ENCODE data around the gene LRRC27.
"Not testable (repeated sequence)": the region's sequence is repeated elsewhere in the genome, so short reads cannot be mapped to it uniquely, and the experiment has no call there.

The LRRC27 gene

DNA sequence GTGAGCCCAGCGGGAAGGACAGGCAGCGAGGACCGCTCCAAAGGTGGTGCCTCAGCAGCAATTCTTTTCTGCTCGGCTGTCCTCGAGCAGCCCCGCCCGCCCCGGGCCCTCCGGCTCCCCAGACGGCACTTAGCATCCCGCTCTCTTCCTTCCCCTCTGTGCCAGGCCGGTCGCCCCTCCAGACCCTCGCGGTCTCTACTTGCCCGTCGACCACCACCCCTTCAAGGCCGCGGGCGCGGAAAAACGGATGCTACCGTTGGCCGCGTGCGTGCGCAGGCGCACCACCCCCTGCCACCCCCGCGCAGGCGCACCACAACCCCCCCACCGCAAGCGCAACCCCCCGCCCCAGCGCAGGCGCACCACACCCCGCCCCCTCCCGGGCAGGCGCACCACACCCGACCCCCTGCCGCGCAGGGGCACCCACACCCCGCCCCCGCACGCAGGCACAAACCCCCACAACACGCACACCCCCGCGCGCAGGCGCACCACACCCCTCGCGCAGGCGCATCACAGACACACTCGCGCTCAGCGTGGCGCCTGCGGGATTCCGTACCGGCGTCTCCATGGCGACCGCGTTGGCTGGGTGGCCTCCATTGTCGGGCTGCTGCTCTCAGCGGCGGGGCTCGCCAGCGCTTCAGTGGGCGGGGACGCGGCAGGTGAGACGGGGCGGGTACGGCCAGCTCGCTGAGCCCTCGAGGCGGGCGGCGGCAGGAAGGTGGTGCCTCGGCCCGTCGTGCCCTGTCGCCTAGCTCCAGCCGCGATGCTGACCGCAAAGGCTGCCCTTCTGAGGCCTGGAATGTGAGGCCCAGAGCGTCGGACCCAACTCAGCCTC, at the start of gene LRRC27:
LRRC27 (plus strand) TSS at position 593 of the 832 bp plus-strand sequence. CDS start 1,332 bp downstream, outside the sequence.
- peak; percentile 95 to 97 (median 96) for DNase-seq (ENCODE audit: low read depth in 2 of 3, low spot score in 1 of 3)

DNA sequence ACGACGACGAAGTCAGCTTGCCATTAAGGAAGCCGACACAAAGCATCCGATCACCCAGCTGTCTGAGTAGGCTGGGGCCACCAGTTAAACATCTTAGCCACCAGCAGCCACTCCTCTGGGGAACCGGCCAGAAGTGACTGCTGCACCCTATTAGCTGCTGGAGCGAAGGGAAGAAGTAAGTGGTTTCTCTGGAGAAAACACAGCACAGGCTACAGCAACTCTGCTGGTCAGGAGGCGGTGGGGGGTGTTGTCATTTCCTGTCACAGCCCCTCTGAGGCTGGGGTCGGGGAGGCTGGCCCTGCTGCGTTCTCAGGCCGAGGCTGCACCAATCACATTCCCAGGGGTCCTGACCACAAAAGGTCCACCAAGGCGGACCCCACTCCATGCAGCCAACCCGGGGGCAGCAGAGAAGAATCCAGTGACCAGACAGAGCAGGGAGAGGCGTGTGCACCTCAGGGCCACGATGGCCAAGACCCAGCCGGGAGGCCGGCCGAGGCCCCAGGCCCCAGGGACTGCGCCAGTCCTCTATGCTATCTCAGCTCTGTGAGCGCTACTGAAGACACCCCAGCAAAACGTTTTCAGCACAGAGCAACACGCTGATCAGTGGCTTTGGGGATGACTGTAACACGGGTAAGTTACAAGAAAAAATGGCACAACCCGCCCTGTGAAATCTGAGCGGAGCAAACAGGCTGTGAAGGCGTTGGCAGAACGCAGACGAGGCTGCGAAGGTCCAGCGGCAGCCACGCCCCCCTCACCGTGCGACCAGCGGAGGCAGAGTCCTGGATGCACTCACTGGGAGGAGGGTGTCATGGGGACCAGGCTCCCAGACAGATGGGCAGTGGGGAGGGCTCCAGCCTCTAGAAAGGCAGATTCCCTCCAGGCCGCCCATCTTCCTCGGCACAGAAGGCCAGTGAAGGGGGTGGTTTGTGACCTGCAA, 49.1 kb upstream of the LRRC27 start:
- DNase-seq (ENCODE audit: low read depth in 2 of 3, low spot score in 1 of 3): no peak

DNA sequence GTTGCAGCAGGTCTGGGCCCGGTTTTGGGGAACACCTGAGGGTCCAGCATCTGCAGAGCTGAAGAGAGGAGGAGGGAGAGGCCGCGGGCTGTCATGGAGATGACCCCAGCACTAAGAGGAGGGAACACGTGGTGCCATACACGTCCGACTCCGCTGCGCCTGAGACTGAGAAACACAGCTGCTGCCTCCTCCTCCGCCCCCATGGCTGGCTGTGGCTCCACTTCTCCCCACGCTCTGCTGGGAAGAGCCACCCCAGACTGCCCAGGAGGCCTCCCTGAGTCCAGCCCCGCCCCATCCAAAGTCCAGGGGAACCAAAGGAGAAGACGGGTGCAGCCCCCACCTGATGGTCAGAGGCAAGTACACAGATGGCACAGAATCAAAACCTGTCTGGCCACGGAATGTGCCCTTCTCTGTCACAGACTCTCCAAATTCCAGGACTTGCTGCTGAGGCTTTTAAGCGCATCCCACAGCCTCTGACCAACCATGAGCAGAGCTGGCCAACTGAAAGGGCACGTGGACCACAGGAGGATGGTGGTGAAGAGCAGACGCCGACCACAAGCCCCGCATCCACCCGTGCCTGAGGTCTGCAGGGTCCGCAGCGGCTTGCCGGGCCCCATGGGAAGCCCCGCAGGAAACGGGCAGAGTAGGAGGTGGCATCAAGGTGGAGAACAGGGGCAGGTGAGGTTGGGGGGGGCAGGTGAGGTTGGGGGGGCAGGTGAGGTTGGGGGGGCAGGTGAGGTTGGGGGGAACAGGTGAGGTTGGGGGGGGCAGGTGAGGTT, 48.2 kb upstream of the LRRC27 start:
- DNase-seq (ENCODE audit: low read depth in 2 of 3, low spot score in 1 of 3): no peak

DNA sequence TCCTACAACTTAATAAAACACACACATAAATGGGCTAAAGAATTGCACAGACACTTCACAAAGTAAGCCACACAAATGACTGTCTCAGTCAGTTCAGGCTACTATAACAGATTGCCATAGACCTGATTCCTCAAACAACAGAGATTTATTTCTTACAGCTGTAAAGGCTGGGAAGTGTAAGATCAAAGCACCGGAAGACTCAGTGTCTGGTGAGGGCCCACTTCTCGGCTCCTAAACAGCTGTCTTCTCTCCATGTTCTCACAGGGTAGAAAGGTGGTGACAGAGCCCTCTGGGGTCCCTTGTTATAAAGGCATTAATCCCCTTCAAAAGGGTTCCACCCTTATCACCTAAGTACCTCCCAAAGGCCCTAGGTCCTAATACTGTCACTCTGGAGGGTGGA, 42.6 kb upstream of the LRRC27 start:
- no peak for DNase-seq (ENCODE audit: low read depth in 2 of 3, low spot score in 1 of 3)

DNA sequence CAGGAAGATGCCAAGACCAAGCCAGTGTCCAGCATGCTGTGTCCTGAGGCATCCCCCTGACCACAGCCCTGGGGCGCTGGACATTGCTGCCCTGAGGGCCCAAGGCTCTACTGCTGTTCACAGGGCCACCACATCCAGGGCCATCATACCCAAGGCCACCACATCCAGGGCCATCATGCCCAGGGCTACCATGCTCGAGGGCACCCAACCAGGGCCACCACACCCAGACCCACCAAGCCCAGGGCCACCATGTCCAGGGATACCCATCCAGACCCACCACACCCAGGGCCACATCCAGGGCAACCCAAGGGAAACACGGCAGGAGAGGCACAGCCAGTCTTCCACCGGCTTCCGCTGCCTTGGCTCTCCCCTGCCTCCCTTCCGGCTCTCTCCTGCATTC, 41.4 kb upstream of the LRRC27 start:
- DNase-seq (ENCODE audit: low read depth in 2 of 3, low spot score in 1 of 3): no peak

DNA sequence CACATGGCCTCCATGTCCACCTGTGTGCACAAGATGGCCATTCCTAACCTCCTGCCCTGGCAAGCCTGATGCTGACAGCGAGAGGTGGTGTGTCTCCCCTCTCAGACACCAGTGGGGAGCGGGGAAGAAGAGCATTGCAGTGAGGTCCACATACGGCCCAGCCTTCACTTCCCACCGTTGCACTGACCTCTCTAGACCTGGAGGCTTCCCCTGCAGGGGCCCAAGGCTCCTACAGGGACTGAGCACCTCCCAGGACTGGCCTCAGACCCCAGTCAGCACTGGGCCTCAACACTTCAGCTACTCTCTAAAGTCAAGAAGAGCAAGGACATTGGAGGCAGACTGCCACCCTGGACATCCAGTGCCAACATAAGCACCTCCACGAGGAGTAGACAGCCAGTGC, 40.2 kb upstream of the LRRC27 start:
- no peak for DNase-seq (ENCODE audit: low read depth in 2 of 3, low spot score in 1 of 3)

DNA sequence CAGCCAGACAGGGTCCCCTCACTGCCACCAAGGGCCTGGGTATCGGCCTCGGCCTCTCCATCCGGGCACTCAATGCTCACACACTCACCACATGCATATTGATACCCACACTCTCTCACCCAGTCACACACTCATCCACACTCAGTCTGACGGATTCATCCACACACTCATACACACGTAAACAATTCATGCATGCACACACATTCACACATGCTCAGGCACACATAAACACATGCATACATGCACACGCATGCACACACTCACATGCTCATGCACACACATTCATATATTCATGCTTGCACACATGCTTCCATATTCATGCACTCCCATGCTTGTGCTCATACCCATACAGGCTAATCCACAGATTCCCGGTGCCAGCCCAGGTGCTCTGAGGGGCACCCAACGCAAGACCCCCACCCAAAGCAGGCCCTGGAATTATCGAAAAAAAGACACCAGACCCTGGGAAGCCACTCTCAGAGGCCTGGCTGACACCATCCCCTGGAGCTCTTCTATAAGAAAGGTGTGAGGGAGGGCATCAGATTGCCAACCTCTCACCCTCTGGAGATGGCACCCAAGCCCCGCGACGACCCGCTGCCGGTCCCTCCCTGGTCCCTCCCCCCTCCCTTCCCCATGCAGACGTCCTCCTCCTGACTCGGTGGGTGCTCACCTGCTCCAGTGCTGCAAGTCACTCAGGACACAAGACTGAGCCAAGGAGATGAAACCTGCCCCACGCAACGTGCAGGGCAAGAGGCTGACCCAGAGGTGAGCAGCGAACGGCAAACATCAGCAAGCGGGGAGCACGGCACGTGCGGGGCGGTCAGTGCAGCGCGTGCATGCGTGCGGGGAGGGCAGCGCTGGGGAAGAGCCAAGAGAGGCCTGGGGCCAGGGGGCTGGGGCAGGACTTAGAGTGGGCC, 39.4 kb upstream of the LRRC27 start:
- no peak for DNase-seq (ENCODE audit: low read depth in 2 of 3, low spot score in 1 of 3)

DNA sequence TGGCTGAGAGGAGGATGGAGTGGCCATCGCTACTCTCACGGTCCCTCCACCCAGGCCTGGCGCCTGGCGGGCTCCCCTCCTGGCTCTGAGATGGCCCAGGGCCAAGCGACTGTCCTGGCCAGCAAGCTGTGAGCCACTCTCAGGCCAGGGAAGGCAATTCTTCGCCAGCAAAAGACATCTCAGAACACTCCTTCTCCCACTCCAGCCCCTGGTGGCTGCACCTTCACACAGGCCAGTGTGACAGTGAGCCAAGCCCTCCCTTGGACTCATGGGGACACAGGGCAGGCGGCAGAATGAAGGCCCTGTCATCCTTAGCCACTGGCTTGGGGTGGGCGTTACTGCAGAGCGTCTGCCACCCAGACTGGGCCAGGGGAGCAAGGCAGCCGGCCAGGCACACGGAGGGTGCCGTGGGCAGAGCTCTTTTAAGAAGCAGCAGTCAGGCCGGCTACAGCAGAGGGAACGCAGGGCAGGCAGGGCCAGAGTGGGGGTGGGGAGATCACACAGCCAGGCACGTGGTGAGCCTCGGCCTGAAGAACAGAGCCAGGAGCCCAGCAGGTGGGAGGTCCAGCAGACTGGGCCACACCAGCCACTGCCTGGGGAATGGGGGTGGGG, 38.7 kb upstream of the LRRC27 start:
- DNase-seq (ENCODE audit: low read depth in 2 of 3, low spot score in 1 of 3): no peak

DNA sequence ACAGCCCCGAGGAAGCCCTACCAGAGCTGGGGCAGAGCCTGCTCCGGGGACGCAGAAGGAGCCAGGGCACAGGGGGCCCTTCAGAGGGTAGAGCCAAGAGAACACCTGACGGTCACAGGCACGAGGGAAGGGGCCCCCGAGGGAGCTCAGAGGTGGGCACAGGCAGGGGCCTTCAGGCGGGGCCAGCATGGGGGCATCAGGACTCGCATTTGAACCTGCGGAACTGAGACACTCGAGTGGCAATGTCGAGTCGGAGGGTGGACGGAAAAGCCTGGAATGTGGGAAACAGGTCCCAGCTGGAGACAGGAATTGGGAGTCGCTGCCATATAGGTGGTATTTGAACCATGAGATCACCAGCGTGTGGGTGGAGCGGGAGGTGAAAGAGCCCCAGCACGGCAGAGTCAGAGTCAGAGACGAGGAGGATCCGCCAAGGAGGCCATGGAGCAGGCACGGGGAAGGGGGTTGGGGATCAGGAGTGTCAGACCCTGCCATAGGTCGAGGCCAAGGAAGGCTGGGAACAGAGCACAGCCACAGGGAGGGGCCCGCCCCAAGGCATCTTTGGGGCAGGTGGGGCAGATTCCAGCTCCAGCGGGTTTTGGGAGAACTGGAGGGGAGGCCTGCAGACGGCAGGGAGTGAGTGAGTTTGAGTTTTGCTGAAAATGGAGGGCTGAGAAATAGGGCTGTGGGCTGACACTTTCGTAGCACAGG, 38.0 kb upstream of the LRRC27 start:
- no peak for DNase-seq (ENCODE audit: low read depth in 2 of 3, low spot score in 1 of 3)

DNA sequence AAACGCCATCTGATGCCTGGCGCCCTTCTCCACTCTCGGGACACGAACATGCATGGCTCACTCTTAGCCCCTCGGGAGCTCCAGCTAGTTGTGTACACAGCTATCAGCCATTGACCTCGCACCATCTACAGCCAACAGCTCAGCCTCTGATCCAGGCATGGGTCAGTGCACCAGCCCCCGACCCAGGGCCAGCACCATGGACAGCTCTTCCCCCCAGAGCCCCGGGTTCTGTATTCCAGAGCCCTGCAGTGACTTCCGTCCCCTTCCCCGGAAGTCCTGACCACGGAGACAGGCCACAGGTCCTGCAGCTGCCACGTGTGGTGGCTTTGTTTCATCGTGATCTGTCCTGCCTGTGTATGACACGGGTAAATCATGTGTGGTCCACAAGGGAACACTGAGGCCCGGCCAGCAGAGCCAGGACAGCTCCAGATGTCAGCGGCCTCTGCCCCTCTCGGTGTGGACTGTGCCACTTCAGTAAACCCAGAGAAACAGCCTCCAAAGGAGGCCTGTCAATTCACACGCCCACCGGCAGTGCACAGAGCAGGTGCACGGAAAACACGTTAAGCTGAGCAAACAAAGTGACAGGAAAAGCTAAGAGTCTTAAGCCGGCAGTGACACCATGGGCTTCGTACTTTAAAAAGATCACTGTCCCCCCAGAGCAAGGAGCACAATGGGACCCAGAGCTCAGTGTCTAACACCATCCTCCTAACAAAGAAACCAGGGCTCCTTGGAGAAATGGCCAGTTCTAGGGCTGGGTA, 37.3 kb upstream of the LRRC27 start:
- DNase-seq (ENCODE audit: low read depth in 2 of 3, low spot score in 1 of 3): no peak

DNA sequence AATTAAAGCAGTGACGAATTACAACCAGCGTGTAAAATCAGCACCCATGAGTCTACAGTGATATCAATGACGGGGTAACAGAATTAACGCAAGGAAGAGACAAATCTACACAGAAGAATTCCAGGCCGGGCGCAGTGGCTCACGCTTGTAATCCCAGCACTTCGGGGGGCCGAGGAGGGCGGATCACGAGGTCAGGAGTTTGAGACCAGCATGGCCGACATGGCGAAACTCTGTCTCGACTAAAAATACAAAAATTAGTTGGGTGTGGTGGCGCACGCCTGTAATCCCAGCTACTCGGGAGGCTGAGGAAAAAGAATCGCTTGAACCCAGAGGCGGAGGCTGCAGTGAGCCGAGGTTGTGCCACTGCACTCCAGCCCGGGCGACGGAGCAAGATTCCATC, 36.5 kb upstream of the LRRC27 start:
- DNase-seq (ENCODE audit: low read depth in 2 of 3, low spot score in 1 of 3): not testable (repeated sequence)

DNA sequence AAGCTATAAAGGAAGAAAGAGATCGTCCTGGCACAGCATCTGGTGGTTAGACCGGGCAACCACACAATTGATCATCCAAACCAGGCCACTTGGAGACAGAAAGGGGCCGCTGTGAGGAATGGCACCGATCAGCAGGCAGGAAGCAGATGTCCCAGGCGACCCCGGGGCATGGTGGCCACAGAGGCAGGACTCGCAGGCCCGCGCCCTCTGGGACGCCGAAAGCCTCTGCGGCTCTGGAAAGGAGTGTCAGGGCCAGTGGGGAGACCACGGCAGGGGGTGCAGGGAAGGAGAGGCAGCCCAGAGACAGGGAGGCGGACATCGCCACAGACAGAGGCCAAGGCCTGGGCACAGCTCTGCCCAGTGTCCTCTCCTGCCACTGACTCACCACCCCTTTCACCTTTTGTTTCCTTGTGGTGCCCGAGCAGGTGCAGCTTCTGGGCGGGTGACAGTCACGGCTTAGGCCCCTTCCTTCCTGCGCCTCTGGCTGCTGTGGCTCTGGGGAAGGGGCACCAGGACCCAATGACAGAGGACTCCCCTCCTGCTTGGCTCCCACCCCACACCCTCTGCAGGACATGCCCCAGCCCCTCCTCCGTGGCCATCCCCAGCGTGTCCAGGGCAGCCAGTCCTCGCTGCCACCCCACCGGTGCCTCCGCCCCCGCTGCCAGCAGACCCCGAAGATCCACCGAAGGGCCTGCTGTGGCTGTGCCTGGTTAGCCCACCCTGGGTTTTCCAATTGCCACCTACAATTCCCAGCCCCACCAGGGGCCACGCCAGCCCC, 35.1 kb upstream of the LRRC27 start:
- DNase-seq (ENCODE audit: low read depth in 2 of 3, low spot score in 1 of 3): no peak

DNA sequence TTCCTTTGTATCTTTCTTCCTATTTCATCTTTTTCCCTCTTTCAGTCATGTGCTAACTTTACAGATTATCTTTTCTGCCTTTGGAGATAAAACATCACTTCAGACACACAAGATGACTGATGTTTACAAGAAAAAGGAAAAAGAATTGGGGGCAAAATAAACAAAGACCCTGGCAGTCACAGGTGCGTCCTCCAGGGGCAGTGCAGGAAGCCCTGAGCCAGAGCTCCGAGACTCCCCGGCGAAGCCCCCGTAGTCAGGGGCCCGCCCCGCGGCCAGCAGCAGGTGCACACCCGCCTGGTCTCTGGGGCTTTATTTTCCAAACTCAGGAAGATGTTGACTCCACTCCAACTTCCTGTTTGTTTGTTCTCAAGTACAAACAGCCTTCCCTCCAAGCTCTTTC, 34.5 kb upstream of the LRRC27 start:
- DNase-seq (ENCODE audit: low read depth in 2 of 3, low spot score in 1 of 3): no peak

DNA sequence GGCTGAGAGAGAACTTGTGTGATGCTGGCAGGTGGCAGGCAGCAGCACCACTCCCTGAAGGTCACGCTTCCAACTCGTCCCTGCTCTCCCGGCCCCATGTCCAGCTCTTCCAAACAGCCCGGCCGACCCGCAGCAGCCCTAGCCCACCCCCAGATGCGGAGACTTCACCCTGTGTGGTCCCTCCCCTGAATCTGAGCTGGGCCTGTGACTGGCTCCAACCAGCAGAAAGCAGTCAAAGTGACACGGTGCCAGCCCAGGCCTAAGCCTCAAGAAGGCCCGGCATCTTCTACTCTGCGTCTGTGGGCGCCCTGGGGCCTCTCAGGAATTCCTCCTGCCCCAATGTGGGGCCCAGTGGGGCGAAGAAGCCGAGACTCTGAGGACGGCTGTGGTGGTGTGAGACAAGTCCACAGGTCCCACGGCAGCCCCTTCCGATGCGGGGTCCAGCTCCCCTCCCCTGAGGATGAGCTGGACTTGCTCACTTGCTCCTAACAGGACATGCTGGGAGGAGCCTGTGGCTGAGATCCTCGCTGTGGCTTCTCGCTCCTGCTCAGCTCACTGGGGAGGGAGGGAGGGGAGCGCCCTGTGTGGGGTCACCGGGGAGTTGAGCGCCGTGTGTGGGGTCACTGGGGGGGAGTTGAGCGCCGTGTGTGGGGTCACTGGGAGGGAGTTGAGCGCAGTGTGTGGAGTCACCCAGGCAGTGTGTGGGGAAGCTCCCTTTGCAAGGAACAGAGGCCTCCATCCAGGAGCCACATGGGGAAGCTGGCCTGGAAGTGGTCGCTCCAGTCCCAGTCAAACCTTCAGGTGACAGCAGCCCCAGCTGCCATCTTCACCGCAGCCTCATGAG, 33.7 kb upstream of the LRRC27 start:
- no peak for DNase-seq (ENCODE audit: low read depth in 2 of 3, low spot score in 1 of 3)

DNA sequence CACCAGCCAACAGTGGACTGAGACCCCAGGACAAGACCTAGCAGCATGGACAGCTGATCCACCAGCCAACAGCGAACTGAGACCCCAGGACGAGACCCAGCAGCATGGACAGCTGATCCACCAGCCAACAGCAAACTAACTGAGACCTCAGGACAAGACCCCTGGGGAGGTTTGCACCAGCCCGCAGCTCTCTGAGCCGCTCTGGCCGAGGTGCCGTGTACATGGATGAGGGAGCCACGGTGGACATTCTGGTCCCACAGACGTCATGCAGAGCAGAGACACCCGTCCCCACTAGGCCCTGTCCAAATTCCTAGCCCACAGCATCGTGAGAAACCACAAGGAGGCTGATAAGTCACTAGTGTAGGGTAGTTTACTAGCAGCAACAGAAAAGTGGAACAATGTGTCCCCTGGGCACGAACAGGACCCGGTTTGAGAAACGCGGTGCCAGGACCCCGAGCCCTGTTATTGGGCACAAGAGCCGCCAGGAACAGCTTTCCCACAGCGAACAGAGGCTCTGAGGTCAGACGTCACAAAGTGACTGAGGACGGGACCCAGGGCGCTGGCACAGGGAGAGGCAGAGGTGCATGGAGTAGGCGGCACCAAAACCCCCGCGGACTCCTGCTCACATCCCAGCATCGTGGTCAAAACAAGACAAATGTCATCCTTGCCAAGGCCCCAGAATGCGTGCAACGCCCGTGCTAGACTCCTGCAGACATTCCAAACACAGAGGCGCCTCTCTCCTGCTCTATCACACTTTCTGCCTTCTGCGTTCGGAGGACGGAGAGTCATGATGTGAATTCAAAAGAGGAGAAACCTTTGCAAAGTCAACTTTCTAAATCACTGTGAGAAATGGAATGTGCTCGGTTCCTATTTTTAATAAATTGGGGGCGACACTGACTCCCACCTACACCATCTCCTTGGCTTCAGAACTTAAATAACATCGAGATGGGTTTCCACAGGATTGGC, 32.3 kb upstream of the LRRC27 start:
- no peak for DNase-seq (ENCODE audit: low read depth in 2 of 3, low spot score in 1 of 3)

DNA sequence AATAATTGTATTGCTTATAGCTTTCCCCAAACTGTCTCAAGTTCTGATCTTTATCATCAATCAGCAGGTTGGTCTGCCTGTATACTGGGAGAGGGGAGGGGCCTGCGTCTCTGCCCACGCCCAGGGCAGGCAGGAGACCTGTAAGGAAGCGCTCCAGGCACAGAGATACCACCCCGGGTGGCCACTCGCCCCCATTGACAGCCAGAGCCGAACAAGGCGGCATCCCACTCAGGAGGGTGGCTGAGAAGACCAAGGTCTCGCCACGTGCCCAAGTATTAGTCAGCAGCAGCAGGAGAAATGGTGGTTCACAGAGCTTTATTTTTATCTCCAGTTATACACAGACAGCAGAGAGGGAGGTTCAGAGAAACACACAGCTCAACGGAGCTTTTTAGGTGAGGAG, 31.4 kb upstream of the LRRC27 start:
- no peak for DNase-seq (ENCODE audit: low read depth in 2 of 3, low spot score in 1 of 3)

Data from stimulated activated CD4-positive, alpha-beta T cell treated with anti-CD3 and anti-CD28 coated beads, Interleukin-12 subunit alpha, Interleukin-12 subunit beta, amount 100 ng/mL, for 48 hours (primary cell).